ENCODE results near the gene SAP30L. TPM values are rescaled to one million over a fixed set of nuclear protein-coding genes. Genes with fewer than 3 reads are reported as not detected.

The SAP30L gene
- total RNA-seq, 1 donor from 2014 or later: 44.4 TPM

GRCh38 chr5:154494036-154494435, 48.2 kb downstream of the SAP30L start:
- intact Hi-C loops (cut with micrococcal nuclease): no loop called here
- peaks cover 60% of the 10 kb centered on the region for H3K27me3 Mint-ChIP-seq (ENCODE audit: insufficient read depth)
- DNase-seq (ENCODE audit: low spot score): no peak
- H3K27ac Mint-ChIP-seq: no peak overlapping the region
- H3K4me3 Mint-ChIP-seq: no peak overlapping the region
- no peaks in the 10 kb centered on the region for H3K4me1 Mint-ChIP-seq (ENCODE audit: low read depth)
- no peaks in the 10 kb centered on the region for H3K36me3 Mint-ChIP-seq (ENCODE audit: low read depth)
- no peaks in the 10 kb centered on the region for H3K9me3 Mint-ChIP-seq

GRCh38 chr5:154498591-154498990, 52.8 kb downstream of the SAP30L start:
- Mint-ChIP-seq H3K36me3 (ENCODE audit: low read depth) (no peaks in the 10 kb centered on the region), H3K4me3 (no peak overlapping the region), H3K4me1 (ENCODE audit: low read depth) (no peaks in the 10 kb centered on the region), H3K27ac (no peak overlapping the region), H3K9me3 (no peaks in the 10 kb centered on the region), H3K27me3 (ENCODE audit: insufficient read depth) (peaks cover 38% of the 10 kb centered on the region)
- DNase-seq (ENCODE audit: low spot score): no peak
- intact Hi-C loops (cut with micrococcal nuclease): no loop called here

GRCh38 chr5:154498994-154499393, 53.2 kb downstream of the SAP30L start:
- H3K4me1 Mint-ChIP-seq (ENCODE audit: low read depth): no peaks in the 10 kb centered on the region
- peaks cover 35% of the 10 kb centered on the region for H3K27me3 Mint-ChIP-seq (ENCODE audit: insufficient read depth)
- no peak overlapping the region for H3K27ac Mint-ChIP-seq
- intact Hi-C loops (cut with micrococcal nuclease): no loop called here
- H3K4me3 Mint-ChIP-seq: no peak overlapping the region
- DNase-seq (ENCODE audit: low spot score): no peak
- H3K9me3 Mint-ChIP-seq: no peaks in the 10 kb centered on the region
- no peaks in the 10 kb centered on the region for H3K36me3 Mint-ChIP-seq (ENCODE audit: low read depth)

- Mint-ChIP-seq H3K4me3 (no peak overlapping the region), H3K27me3 (ENCODE audit: insufficient read depth) (peaks cover 17% of the 10 kb centered on the region), H3K9me3 (no peaks in the 10 kb centered on the region), H3K36me3 (ENCODE audit: low read depth) (no peaks in the 10 kb centered on the region), H3K4me1 (ENCODE audit: low read depth) (no peaks in the 10 kb centered on the region), H3K27ac (no peak overlapping the region)
- DNase-seq (ENCODE audit: low spot score): no peak
- intact Hi-C loops (cut with micrococcal nuclease): no loop called here
Observed at GRCh38 chr5:154501566-154501965, 55.8 kb downstream of the SAP30L start.

- Mint-ChIP-seq H3K9me3 (no peaks in the 10 kb centered on the region), H3K4me3 (no peak overlapping the region), H3K4me1 (ENCODE audit: low read depth) (no peaks in the 10 kb centered on the region), H3K27ac (no peak overlapping the region), H3K36me3 (ENCODE audit: low read depth) (no peaks in the 10 kb centered on the region), H3K27me3 (ENCODE audit: insufficient read depth) (peaks cover 13% of the 10 kb centered on the region)
- DNase-seq (ENCODE audit: low spot score): no peak
- intact Hi-C loops (cut with micrococcal nuclease): no loop called here
Observed at GRCh38 chr5:154502180-154502579, 56.4 kb downstream of the SAP30L start.

- H3K27me3 Mint-ChIP-seq (ENCODE audit: insufficient read depth): peaks cover 14% of the 10 kb centered on the region
- no peak overlapping the region for H3K27ac Mint-ChIP-seq
- intact Hi-C loops (cut with micrococcal nuclease): no loop called here
- no peak overlapping the region for H3K4me3 Mint-ChIP-seq
- H3K36me3 Mint-ChIP-seq (ENCODE audit: low read depth): no peaks in the 10 kb centered on the region
- H3K4me1 Mint-ChIP-seq (ENCODE audit: low read depth): no peaks in the 10 kb centered on the region
- DNase-seq (ENCODE audit: low spot score): no peak
- H3K9me3 Mint-ChIP-seq: no peaks in the 10 kb centered on the region
Observed at GRCh38 chr5:154503698-154504039, 57.9 kb downstream of the SAP30L start.

GRCh38 chr5:154505567-154505966, 59.8 kb downstream of the SAP30L start:
- Mint-ChIP-seq H3K9me3 (no peaks in the 10 kb centered on the region), H3K27ac (no peak overlapping the region), H3K27me3 (ENCODE audit: insufficient read depth) (peaks cover 14% of the 10 kb centered on the region), H3K4me3 (no peak overlapping the region), H3K36me3 (ENCODE audit: low read depth) (no peaks in the 10 kb centered on the region), H3K4me1 (ENCODE audit: low read depth) (no peaks in the 10 kb centered on the region)
- DNase-seq (ENCODE audit: low spot score): no peak
- intact Hi-C loops (cut with micrococcal nuclease): no loop called here

GRCh38 chr5:154506049-154506715, 60.4 kb downstream of the SAP30L start:
- intact Hi-C loops (cut with micrococcal nuclease): no loop called here
- no peak overlapping the region for H3K4me3 Mint-ChIP-seq
- H3K9me3 Mint-ChIP-seq: no peaks in the 10 kb centered on the region
- H3K4me1 Mint-ChIP-seq (ENCODE audit: low read depth): no peaks in the 10 kb centered on the region
- no peak overlapping the region for H3K27ac Mint-ChIP-seq
- no peaks in the 10 kb centered on the region for H3K36me3 Mint-ChIP-seq (ENCODE audit: low read depth)
- H3K27me3 Mint-ChIP-seq (ENCODE audit: insufficient read depth): peaks cover 13% of the 10 kb centered on the region
- no peak for DNase-seq (ENCODE audit: low spot score)

- no peak for DNase-seq (ENCODE audit: low spot score)
- Mint-ChIP-seq H3K27me3 (ENCODE audit: insufficient read depth) (peaks cover 14% of the 10 kb centered on the region), H3K9me3 (no peaks in the 10 kb centered on the region), H3K4me3 (no peak overlapping the region), H3K4me1 (ENCODE audit: low read depth) (no peaks in the 10 kb centered on the region), H3K27ac (no peak overlapping the region), H3K36me3 (ENCODE audit: low read depth) (no peaks in the 10 kb centered on the region)
- intact Hi-C loops (cut with micrococcal nuclease): no loop called here
Observed at GRCh38 chr5:154506716-154507080, 60.9 kb downstream of the SAP30L start.

- Mint-ChIP-seq H3K27ac (no peak overlapping the region), H3K4me3 (no peak overlapping the region), H3K9me3 (no peaks in the 10 kb centered on the region), H3K27me3 (ENCODE audit: insufficient read depth) (peaks cover 8% of the 10 kb centered on the region), H3K36me3 (ENCODE audit: low read depth) (no peaks in the 10 kb centered on the region), H3K4me1 (ENCODE audit: low read depth) (no peaks in the 10 kb centered on the region)
- no peak for DNase-seq (ENCODE audit: low spot score)
- intact Hi-C loops (cut with micrococcal nuclease): no loop called here
Observed at GRCh38 chr5:154508114-154508513, 62.3 kb downstream of the SAP30L start.

- no peak overlapping the region for H3K27ac Mint-ChIP-seq
- no peak for DNase-seq (ENCODE audit: low spot score)
- no peak overlapping the region for H3K4me3 Mint-ChIP-seq
- H3K27me3 Mint-ChIP-seq (ENCODE audit: insufficient read depth): peaks cover 14% of the 10 kb centered on the region
- H3K4me1 Mint-ChIP-seq (ENCODE audit: low read depth): peaks cover 12% of the 10 kb centered on the region
- H3K9me3 Mint-ChIP-seq: no peaks in the 10 kb centered on the region
- intact Hi-C loops (cut with micrococcal nuclease): no loop called here
- H3K36me3 Mint-ChIP-seq (ENCODE audit: low read depth): no peaks in the 10 kb centered on the region
Observed at GRCh38 chr5:154509784-154510555, 64.2 kb downstream of the SAP30L start.
